HEK293T (cell line): ENCODE results near the gene SNED1.
"Not testable (repeated sequence)": the region's sequence is repeated elsewhere in the genome, so short reads cannot be mapped to it uniquely, and the experiment has no call there.

Experiments used
- CTCF ChIA-PET: fragments of 350-600 bp; formaldehyde crosslinking; extraction: SDS; loops from one replicate; lab custom pipeline; 2021; ENCODE audit warnings: antibody characterized with exemption, inconsistent platforms; lab: Yijun Ruan, JAX
- POLR2A ChIA-PET: fragments of 350-600 bp; formaldehyde crosslinking; extraction: SDS; loops from one replicate; lab custom pipeline; 2020; ENCODE audit warnings: antibody characterized with exemption, inconsistent platforms; lab: Yijun Ruan, JAX
- DNase-seq: peaks from one replicate; pipeline ENCODE4 v3.0.0; 2012; ENCODE audit warnings: mixed read lengths; ENCODE audit errors: extremely low spot score
- ARNT ChIP-seq: fragments of 450-650 bp; IDR thresholded peaks from 2 replicates; pipeline ENCODE4 v1.6.1; 2017; ENCODE audit warnings: mild to moderate bottlenecking
- BHLHE40 ChIP-seq: fragments of 450-650 bp; IDR thresholded peaks from 2 replicates; pipeline ENCODE4 v1.6.1; 2016; ENCODE audit warnings: mild to moderate bottlenecking, moderate library complexity, borderline replicate concordance
- CTBP1 ChIP-seq: fragments of 450-650 bp; IDR thresholded peaks from 2 replicates; pipeline ENCODE4 v1.6.1; 2016; ENCODE audit warnings: borderline replicate concordance
- ELF4 ChIP-seq: fragments of 450-650 bp; IDR thresholded peaks from 2 replicates; pipeline ENCODE4 v1.6.1; 2017; ENCODE audit warnings: antibody characterized with exemption
- FOXA1 ChIP-seq: fragments of 450-650 bp; IDR thresholded peaks from 2 replicates; pipeline ENCODE4 v1.6.1; 2016; ENCODE audit warnings: mild to moderate bottlenecking
- FOXK2 ChIP-seq: fragments of 450-650 bp; IDR thresholded peaks from 2 replicates; pipeline ENCODE4 v1.6.1; 2016; ENCODE audit warnings: mild to moderate bottlenecking
- FOXM1 ChIP-seq: fragments of 450-650 bp; IDR thresholded peaks from 2 replicates; pipeline ENCODE4 v1.6.1; 2017; ENCODE audit warnings: mild to moderate bottlenecking, borderline replicate concordance
- HDGF ChIP-seq: fragments of 450-650 bp; IDR thresholded peaks from 2 replicates; pipeline ENCODE4 v1.6.1; 2017; ENCODE audit warnings: antibody characterized with exemption, borderline replicate concordance
- L3MBTL2 ChIP-seq: fragments of 450-650 bp; conservative IDR thresholded peaks from 2 replicates; pipeline ENCODE4 v1.6.1; 2016; ENCODE audit warnings: mild to moderate bottlenecking
- LEF1 ChIP-seq: fragments of 450-650 bp; IDR thresholded peaks from 2 replicates; pipeline ENCODE4 v1.6.1; 2017; ENCODE audit warnings: mild to moderate bottlenecking, borderline replicate concordance
- NFRKB ChIP-seq: fragments of 450-650 bp; IDR thresholded peaks from 2 replicates; pipeline ENCODE4 v1.6.1; 2016; ENCODE audit warnings: mild to moderate bottlenecking, moderate library complexity
- PKNOX1 ChIP-seq: fragments of 450-650 bp; IDR thresholded peaks from 2 replicates; pipeline ENCODE4 v1.6.1; 2016
- SP1 ChIP-seq: fragments of 450-650 bp; IDR thresholded peaks from 2 replicates; pipeline ENCODE4 v1.6.1; 2017
- SUZ12 ChIP-seq: fragments of 450-650 bp; IDR thresholded peaks from 2 replicates; pipeline ENCODE4 v1.6.1; 2016; ENCODE audit warnings: mild to moderate bottlenecking
- TARDBP ChIP-seq: fragments of 450-650 bp; IDR thresholded peaks from 2 replicates; pipeline ENCODE4 v1.6.1; 2016
- ZNF384 ChIP-seq: fragments of 450-650 bp; IDR thresholded peaks from 2 replicates; pipeline ENCODE4 v1.6.1; 2016

The SNED1 gene

GRCh38 chr2:241096979-241097378 is 98.6 kb downstream of the SNED1 start:
- TF ChIP-seq ARNT (no peak), BHLHE40 (no peak), ELF4 (no peak), CTBP1 (no peak), FOXK2 (no peak), LEF1 (no peak), PKNOX1 (no peak), NFRKB (no peak), ZNF384 (no peak), L3MBTL2 (no peak), FOXM1 (no peak), SUZ12 (no peak), SP1 (no peak)
- ChIA-PET CTCF (no interaction called here), POLR2A (no interaction called here)
- no peak for DNase-seq

DNA sequence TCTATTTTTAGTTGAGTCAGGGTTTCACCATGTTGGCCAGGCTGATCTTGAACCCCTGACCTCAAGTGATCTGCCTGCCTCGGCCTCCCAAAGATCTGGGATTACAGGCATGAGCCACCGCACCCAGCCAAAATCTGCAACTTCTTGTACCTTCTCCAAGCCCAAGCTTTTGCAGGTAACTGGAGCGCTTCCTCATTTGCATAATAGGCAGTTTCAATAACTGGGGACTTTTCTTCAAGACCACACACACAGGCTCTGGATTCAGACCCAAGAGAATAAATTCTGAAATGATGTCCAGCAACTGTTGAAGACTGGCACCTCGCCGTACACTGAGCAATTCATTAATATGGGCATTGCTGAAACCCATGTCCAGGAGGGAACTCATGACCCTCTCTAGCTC is 100.8 kb downstream of the SNED1 start:
- DNase-seq: no peak
- TF ChIP-seq ARNT (no peak), SP1 (no peak), TARDBP (no peak), SUZ12 (no peak), NFRKB (no peak), ZNF384 (no peak), L3MBTL2 (no peak), LEF1 (no peak), BHLHE40 (no peak), PKNOX1 (no peak), CTBP1 (no peak), FOXK2 (no peak), FOXM1 (no peak), HDGF (no peak), FOXA1 (no peak), ELF4 (no peak)
- ChIA-PET POLR2A (no interaction called here), CTCF (no interaction called here)

DNA sequence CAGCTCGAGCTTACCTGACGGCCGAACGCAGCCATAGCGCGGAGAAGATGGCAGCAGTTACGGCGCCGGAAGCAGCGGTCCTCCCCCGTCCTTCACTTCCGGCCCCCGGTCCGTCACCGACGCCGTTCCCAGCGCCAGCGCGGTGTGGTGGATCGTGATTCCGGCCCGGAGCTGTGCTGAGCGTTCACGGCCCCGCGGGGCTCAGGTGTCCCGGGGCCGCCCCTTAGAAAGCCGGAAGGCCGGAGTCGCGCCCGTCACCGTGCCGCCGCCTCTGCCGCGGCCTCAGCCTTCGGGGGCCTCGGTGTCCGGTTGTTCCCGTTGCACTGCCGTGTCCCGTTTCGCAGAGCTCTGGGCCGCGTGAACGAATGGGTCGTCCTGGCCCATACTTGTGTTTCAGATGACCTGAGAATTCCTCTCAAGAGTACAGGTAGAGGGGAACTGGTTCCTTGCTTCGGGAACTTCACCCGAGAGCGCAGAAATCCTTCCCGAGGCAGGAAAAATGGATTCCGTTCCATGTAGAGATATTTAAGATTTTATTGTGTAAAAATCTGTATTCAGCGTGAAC is 103.9 kb downstream of the SNED1 start, which contains the start of gene MTERF4:
MTERF4 (minus strand) TSS at position 49 of the 565 bp plus-strand sequence; CDS start at position 35, 14 bp downstream.
- ChIA-PET CTCF (interaction anchor here (0.7 kb wide), 1 partner anchor 258 kb away, joined by 5 read pairs; no protein-coding TSS in a partner anchor), POLR2A (interaction anchor here (0.7 to 2.4 kb wide), 7 partner anchors 8 to 48 kb away, joined by 3 to 9 read pairs (median 4); partner anchors contain the start of genes PASK and PPP1R7)
- peak; percentile 87 for DNase-seq
- TF ChIP-seq BHLHE40: no peak
- TF ChIP-seq SP1: no peak
- TF ChIP-seq ZNF384: no peak
- no peak for TF ChIP-seq FOXA1
- TF ChIP-seq FOXM1: peak; percentile 71; the same call in 1 of the 2 replicates
- peak; percentile 61; the same call in 1 of the 2 replicates for TF ChIP-seq TARDBP
- TF ChIP-seq ARNT: peak; percentile 71; the same call in 1 of the 2 replicates
- TF ChIP-seq FOXK2: no peak
- no peak for TF ChIP-seq HDGF
- TF ChIP-seq ELF4: peak; percentile 56; the same call in 1 of the 2 replicates
- TF ChIP-seq LEF1: no peak
- no peak for TF ChIP-seq L3MBTL2
- peak; percentile 89 for TF ChIP-seq CTBP1
- no peak for TF ChIP-seq SUZ12
- TF ChIP-seq PKNOX1: peak; percentile 75
- peak; percentile 92 for TF ChIP-seq NFRKB

GRCh38 chr2:241103176-241103595 is 104.8 kb downstream of the SNED1 start:
- DNase-seq: no peak
- ChIA-PET POLR2A (interaction anchor here (1.8 kb wide), 1 partner anchor 47 kb away, joined by 9 read pairs; the partner anchor contains the start of genes PASK and PPP1R7), CTCF (no interaction called here)
- no peak for TF ChIP-seq L3MBTL2

DNA sequence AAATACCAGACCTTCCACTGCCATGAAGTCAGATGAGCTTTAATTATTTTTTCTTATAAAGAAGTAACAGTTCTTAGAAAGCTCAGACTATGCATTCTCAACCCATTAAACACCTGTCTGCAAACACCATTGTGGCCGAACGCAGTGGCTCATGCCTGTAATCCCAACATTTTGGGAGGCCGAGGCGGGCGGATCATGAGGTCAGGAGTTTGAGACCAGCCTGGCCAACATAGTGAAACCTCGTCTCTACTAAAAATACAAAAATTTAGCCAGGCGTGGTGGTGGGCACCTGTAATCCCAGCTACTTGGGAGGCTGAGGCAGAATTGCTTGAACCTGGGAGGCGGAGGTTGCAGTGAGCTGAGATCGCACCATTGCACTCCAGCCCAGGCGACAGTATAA is 106.2 kb downstream of the SNED1 start:
- DNase-seq, CTCF ChIA-PET, POLR2A ChIA-PET: not testable (repeated sequence)

- no peak for TF ChIP-seq BHLHE40
- no peak for TF ChIP-seq FOXK2
- TF ChIP-seq TARDBP: no peak
- TF ChIP-seq ZNF384: no peak
- no peak for TF ChIP-seq ELF4
- TF ChIP-seq NFRKB: no peak
- TF ChIP-seq SUZ12: no peak
- no peak for DNase-seq
- ChIA-PET CTCF (no interaction called here), POLR2A (no interaction called here)
Observed at GRCh38 chr2:241105641-241106040, 107.2 kb downstream of the SNED1 start.
